AG10803 (cell line): ENCODE results near the gene MCIDAS.

Experiments
- DNase-seq: peaks from one replicate; pipeline ENCODE4 v3.0.0; 2010; ENCODE audit warnings: low read depth
- H3K4me3 ChIP-seq: 2 replicates; pipeline ENCODE4 v1.5.1; 2011; ENCODE audit warnings: mild to moderate bottlenecking, low read length, control low read depth
- CTCF ChIP-seq: conservative IDR thresholded peaks from 2 replicates; pipeline ENCODE4 v1.5.1; 2011; ENCODE audit warnings: mild to moderate bottlenecking, low read length, control low read depth, inconsistent platforms

The MCIDAS gene

GRCh38 chr5:55188656-55189540 is 38.2 kb downstream of the MCIDAS start:
- DNase-seq, result no peak
- no peak overlapping the region for H3K4me3 ChIP-seq
- TF ChIP-seq CTCF, result no peak

- peak; percentile 22; the same call in 1 of the 2 replicates for TF ChIP-seq CTCF
- H3K4me3 ChIP-seq, result no peak overlapping the region
- no peak for DNase-seq
Measured at GRCh38 chr5:55187370-55187769, 39.7 kb downstream of the MCIDAS start.

GRCh38 chr5:55180016-55180415 is 47.1 kb downstream of the MCIDAS start:
- TF ChIP-seq CTCF, result no peak
- DNase-seq, result no peak
- H3K4me3 ChIP-seq, result no peak overlapping the region

- no peak for TF ChIP-seq CTCF
- DNase-seq, result no peak
- H3K4me3 ChIP-seq, result no peak overlapping the region
Measured at GRCh38 chr5:55177078-55177477, 50.0 kb downstream of the MCIDAS start.

GRCh38 chr5:55176176-55176818 is 50.8 kb downstream of the MCIDAS start:
- DNase-seq, result no peak
- no peak for TF ChIP-seq CTCF
- peak overlapping the region; percentile 40 for H3K4me3 ChIP-seq

GRCh38 chr5:55175781-55176175 is 51.3 kb downstream of the MCIDAS start:
- TF ChIP-seq CTCF, result no peak
- no peak for DNase-seq
- no peak overlapping the region for H3K4me3 ChIP-seq

- no peak for DNase-seq
- peak overlapping the region; percentile 60 for H3K4me3 ChIP-seq
- no peak for TF ChIP-seq CTCF
Measured at GRCh38 chr5:55173687-55174230, 53.4 kb downstream of the MCIDAS start.
